CD4-positive, alpha-beta T cell treated with Interleukin-21 for 1 hour (primary cell): ENCODE measurements around the gene PARP6.
A peak's percentile ranks its signal among the peaks of the same experiment; 100 is the strongest.

Experiments
- DNase-seq: peaks from one replicate; pipeline ENCODE4 v3.0.0-alpha.2; 2020

PARP6 gene

GRCh38 chr15:72198356-72199204, 73.8 kb downstream of the PARP6 start:
- DNase-seq, result no peak

- DNase-seq, result no peak
Measured at GRCh38 chr15:72197460-72198355, 74.6 kb downstream of the PARP6 start, which contains the start of gene GRAMD2A. TSS of gene GRAMD2A (minus strand) at chr15:72197787.

GRCh38 chr15:72197041-72197459, 75.3 kb downstream of the PARP6 start:
- DNase-seq, result no peak

GRCh38 chr15:72196409-72197040, 75.8 kb downstream of the PARP6 start:
- no peak for DNase-seq

- peak; percentile 16 for DNase-seq
Measured at GRCh38 chr15:72195101-72195511, 77.2 kb downstream of the PARP6 start.

GRCh38 chr15:72193836-72194396, 78.4 kb downstream of the PARP6 start:
- DNase-seq, result no peak

- no peak for DNase-seq
Measured at GRCh38 chr15:72192416-72192815, 79.9 kb downstream of the PARP6 start.
